ENCODE measurements around the gene DIAPH3.
A peak's percentile ranks its signal among the peaks of the same experiment; 100 is the strongest.

The DIAPH3 gene

DNA sequence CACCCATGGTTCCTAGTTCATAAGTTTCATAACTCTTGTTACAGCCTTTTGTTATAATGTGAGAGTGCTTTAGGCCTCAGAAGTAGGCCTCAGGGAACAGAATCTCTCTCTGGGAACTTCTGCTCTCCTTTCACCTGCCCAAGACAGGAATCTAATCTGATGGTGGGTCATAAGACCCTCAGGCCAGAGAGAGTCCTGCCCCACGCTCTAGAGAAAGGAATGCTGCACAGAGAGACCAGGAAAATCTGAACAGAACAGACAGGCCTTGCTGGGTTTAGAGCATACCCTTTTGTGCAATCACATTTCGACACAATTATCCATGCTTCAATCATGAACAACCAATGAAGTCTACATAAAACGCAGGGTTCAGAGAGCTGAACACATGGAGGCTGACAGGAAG, 3.4 kb upstream of the DIAPH3 start:
- no peak for DNase-seq (ENCODE audit: low read depth)
- H3K4me3 ChIP-seq (ENCODE audit: low read depth, low read length) = no peak overlapping the region
- TF ChIP-seq, protein P1, sequence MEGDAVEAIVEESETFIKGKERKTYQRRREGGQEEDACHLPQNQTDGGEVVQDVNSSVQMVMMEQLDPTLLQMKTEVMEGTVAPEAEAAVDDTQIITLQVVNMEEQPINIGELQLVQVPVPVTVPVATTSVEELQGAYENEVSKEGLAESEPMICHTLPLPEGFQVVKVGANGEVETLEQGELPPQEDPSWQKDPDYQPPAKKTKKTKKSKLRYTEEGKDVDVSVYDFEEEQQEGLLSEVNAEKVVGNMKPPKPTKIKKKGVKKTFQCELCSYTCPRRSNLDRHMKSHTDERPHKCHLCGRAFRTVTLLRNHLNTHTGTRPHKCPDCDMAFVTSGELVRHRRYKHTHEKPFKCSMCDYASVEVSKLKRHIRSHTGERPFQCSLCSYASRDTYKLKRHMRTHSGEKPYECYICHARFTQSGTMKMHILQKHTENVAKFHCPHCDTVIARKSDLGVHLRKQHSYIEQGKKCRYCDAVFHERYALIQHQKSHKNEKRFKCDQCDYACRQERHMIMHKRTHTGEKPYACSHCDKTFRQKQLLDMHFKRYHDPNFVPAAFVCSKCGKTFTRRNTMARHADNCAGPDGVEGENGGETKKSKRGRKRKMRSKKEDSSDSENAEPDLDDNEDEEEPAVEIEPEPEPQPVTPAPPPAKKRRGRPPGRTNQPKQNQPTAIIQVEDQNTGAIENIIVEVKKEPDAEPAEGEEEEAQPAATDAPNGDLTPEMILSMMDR (IDR thresholded peaks at IDR 0.05; ENCODE audit: insufficient read depth, low read depth, low read length, missing control alignments) = no peak

DNA sequence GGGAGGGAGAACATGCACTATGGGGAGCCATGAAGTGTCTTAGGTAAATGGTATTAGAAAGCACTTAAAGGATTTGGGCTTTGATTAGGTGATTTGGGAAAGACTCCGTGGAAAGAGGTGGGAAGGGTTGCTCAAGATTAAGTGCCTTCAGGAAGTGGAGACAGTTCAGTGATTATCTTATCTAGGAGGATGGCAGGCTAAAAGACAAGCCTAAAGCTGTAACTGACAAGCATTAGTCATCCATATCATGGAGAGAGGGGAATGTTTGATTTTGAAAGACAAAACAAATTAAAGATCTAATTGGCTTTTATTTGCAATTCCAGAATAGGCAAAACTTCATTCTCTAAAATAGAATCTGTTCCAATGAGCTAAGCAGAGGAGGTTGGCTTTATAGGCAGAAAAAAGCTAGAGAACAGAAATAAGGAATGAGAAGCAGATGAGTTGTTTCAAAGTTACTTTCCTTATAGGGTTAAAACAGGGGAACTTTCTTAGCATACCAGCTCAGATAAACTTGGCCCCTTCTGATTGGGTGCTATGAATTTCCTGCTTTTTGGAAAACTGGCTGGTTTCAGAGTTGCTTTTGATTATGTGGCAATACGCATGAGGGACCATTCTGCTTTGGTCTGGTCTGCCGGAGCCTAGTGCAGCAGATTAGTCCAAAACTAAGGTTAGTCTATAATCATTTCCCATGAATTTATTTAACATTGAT, 1.8 kb upstream of the DIAPH3 start:
- DNase-seq (ENCODE audit: low read depth) = no peak
- no peak overlapping the region for H3K4me3 ChIP-seq (ENCODE audit: low read depth, low read length)
- TF ChIP-seq, protein P1 (IDR thresholded peaks at IDR 0.05; ENCODE audit: insufficient read depth, low read depth, low read length, missing control alignments) = no peak

DNA sequence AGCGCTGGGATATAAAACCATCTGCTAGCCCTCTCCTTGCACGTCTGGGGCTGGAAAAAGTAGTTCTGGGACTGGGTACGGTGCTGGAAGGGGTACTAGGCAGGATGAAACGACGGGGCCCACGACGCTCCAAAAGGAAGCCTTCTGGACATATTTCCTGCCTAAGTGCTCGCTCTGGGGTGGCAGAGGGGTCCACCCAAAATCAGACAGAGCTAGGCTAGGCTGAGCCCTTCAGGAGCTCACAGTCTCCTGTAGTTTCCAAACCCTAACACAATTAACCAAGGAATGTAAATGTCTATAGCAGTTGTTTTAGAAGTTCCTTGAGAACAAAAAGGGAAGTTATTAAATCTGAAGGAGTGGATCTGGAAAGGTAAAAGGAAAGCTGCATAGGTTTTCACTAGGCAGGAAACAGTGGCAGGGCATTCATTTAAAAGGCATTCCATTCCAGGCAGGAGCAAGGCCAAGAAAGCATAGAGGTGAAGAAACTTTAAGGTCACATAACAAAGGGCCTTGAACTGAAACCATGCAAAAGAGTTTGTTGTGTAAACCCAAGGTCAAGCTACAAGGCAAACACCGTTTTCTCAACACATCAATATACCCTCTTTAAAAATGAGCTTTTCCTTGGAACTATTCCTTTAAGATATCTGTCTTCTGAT, 634 bp upstream of the DIAPH3 start:
- DNase-seq (ENCODE audit: low read depth) = peak; percentile 7
- TF ChIP-seq, protein P1 (IDR thresholded peaks at IDR 0.05; ENCODE audit: insufficient read depth, low read depth, low read length, missing control alignments) = no peak

DNA sequence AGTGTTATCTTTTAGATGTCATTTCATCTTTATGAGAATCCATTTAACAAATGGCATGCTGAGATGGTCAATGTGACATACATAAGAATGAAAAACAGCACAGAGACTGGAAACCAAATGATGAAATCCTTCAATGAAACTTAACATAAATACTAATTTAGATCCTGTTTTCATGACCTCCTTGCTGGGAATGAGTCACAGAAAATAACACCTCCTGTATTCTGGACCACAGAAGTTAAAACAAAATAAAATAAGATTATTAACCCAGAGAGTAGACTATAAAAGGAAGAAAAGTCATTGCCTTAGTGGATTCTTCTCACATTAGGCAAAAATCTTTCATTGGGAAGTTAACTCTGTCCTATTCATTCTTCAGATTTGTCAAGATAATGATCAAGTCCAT, 1.6 kb downstream of the DIAPH3 start:
- peak overlapping the region; percentile 97 for H3K4me3 ChIP-seq (ENCODE audit: low read depth, low read length)
- TF ChIP-seq, protein P1 (IDR thresholded peaks at IDR 0.05; ENCODE audit: insufficient read depth, low read depth, low read length, missing control alignments) = no peak
- DNase-seq (ENCODE audit: low read depth) = peak; percentile 21

More for the DNA sequence above, 634 bp upstream of the DIAPH3 start:
- peak overlapping the region; percentile 97 for H3K4me3 ChIP-seq (ENCODE audit: low read depth, low read length)

DNA sequence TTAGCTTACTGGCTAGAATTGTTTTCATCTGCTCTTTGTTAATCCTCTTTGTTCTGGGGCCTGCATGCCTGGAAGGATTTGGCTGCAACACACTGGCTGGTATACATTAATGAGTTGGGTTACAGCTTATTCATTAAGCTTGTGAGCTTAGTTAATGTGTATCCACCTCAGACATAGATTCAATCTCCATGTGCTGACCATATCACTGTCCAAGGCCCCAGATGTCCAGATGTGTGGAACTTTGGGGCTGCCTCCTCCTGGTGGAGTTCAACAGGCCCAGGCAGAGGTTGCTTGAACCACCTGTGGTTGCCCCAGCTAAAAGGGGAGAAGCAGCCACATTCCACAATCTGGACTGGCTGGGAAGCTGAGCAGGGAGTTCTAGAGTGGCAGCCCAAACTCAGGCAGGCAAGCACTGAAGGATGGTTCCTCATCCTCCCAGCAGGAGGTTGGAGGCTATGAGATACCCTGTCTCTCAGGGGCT, 5.4 kb downstream of the DIAPH3 start:
- TF ChIP-seq, protein P1 (IDR thresholded peaks at IDR 0.05; ENCODE audit: insufficient read depth, low read depth, low read length, missing control alignments) = no peak
- H3K4me3 ChIP-seq (ENCODE audit: low read depth, low read length) = no peak overlapping the region
- no peak for DNase-seq (ENCODE audit: low read depth)

DNA sequence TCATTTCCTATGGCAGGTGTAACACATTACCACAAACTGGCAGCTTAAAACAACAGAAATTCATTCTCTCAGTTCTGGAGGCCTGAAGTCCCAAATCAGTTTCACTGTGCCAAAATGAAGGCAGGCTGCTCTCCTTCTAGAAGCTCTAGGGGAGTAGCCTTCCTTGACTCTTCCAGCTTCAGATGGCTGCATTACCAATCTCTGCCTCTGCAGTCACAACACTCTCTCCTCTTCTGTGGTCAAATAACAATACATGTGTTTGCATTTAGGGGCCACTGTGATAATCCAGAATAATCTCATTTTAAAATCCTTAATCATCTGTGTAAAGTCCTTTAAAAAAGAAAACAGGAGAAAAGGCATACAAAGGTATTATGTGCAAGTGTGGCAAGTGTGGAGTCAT, 7.8 kb downstream of the DIAPH3 start:
- H3K4me3 ChIP-seq (ENCODE audit: low read depth, low read length) = no peak overlapping the region
- TF ChIP-seq, protein P1 (IDR thresholded peaks at IDR 0.05; ENCODE audit: insufficient read depth, low read depth, low read length, missing control alignments) = no peak
- DNase-seq (ENCODE audit: low read depth) = peak; percentile 14
